HepG2 (cell line): ENCODE measurements around the gene PCIF1. TPM values are rescaled to one million over a fixed set of nuclear protein-coding genes. Genes with fewer than 3 reads are reported as not detected.

Source experiments
- ATF3 ChIP-seq: sonication (generic); formaldehyde crosslinking; IDR thresholded peaks from 2 replicates; pipeline ENCODE4 v1.4.0; 2020; ENCODE audit warnings: missing genetic modification reagents
- ETV6 ChIP-seq: sonication (generic); formaldehyde crosslinking; conservative IDR thresholded peaks from 2 replicates; pipeline ENCODE4 v1.4.0; 2020; ENCODE audit warnings: missing genetic modification reagents
- EZH2 ChIP-seq: conservative IDR thresholded peaks from 2 replicates; pipeline ENCODE4 v1.6.1; 2012; ENCODE audit warnings: mild to moderate bottlenecking, low read depth, low read length, moderate library complexity
- IRF2 ChIP-seq: IDR thresholded peaks from 2 replicates; pipeline ENCODE4 v1.6.1; 2018; ENCODE audit warnings: missing genetic modification reagents, missing compliant biosample characterization
- KDM4B ChIP-seq: sonication (generic); formaldehyde crosslinking; IDR thresholded peaks from 2 replicates; pipeline ENCODE4 v1.4.0; 2020; ENCODE audit warnings: missing genetic modification reagents
- SP2 ChIP-seq: sonication (generic); formaldehyde crosslinking; IDR thresholded peaks from 2 replicates; pipeline ENCODE4 v1.5.1; 2020; ENCODE audit warnings: mild to moderate bottlenecking, missing genetic modification reagents
- ZNF318 ChIP-seq: sonication (generic); formaldehyde crosslinking; IDR thresholded peaks from 2 replicates; pipeline ENCODE4 v1.4.0; 2020; ENCODE audit warnings: mild to moderate bottlenecking, missing genetic modification reagents
- ZNF513 ChIP-seq: sonication (generic); formaldehyde crosslinking; conservative IDR thresholded peaks from 2 replicates; pipeline ENCODE4 v1.5.0; 2020; ENCODE audit warnings: missing genetic modification reagents
- polyA plus RNA-seq, 8 experiments: library from polyadenylated mRNA; depleted of rRNA in 3 of 8; stranded (reverse) in 7 of 8; unstranded in 1 of 8; fragments of >200 nt; fragmentation: Illumina TruSeq in 4 of 8; extraction: Trizol in 4 of 8; gene quantifications; 2 replicates each; pipeline versions ENCODE4 v1.2.1 to v1.2.3, GENCODE V29; 2011 to 2016; ENCODE audit warnings: low read depth in 4 of 8, missing spikeins in 1 of 8, mixed read lengths in 1 of 8; ENCODE audit not compliant: insufficient read depth in 1 of 8
- total RNA-seq, 5 experiments: library from RNA; depleted of rRNA; stranded (reverse); fragments of >200 nt; fragmentation: Illumina TruSeq; extraction: Trizol; gene quantifications; 2 replicates each; pipeline ENCODE4 v1.2.3, GENCODE V29; 2016; ENCODE audit warnings: low read depth in 1 of 5
- TF ChIP-seq, protein P1 (sequence below): sonication (generic); formaldehyde crosslinking; IDR thresholded peaks from 2 replicates; pipeline ENCODE4 v1.4.0; 2020; ENCODE audit warnings: missing genetic modification reagents, low read depth, mild to moderate bottlenecking, borderline replicate concordance
- TF ChIP-seq, protein P2 (sequence below): sonication (generic); formaldehyde crosslinking; IDR thresholded peaks from 2 replicates; pipeline ENCODE4 v1.8.1; 2023; ENCODE audit warnings: mild to moderate bottlenecking, missing genetic modification reagents
- TF ChIP-seq, protein P3 (sequence below): sonication (generic); formaldehyde crosslinking; IDR thresholded peaks from 2 replicates; pipeline ENCODE4 v1.4.0; 2020; ENCODE audit warnings: missing genetic modification reagents

The PCIF1 gene
- total and polyA plus RNA-seq, 2 of the 13 experiments (the other 11 are each of a cell fraction or from before 2014, with no cell fraction given) = 20.9 to 24.4 TPM

- TF ChIP-seq ZNF318 (CRISPR knock-in tag) (no peak), KDM4B (CRISPR knock-in tag) (no peak), ETV6 (no peak), IRF2 (CRISPR knock-in tag) (no peak), ATF3 (CRISPR knock-in tag) (no peak), ZNF513 (CRISPR knock-in tag) (no peak), EZH2 (no peak), SP2 (CRISPR knock-in tag) (no peak)
- TF ChIP-seq, protein P1, sequence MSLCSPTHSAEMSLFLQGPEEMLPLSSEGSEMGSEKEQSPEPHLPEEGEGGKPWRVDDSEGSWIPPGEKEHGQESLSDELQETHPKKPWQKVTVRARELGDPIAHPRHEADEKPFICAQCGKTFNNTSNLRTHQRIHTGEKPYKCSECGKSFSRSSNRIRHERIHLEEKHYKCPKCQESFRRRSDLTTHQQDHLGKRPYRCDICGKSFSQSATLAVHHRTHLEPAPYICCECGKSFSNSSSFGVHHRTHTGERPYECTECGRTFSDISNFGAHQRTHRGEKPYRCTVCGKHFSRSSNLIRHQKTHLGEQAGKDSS (CRISPR knock-in tag) = 0 out of 2 replicates have a peak, but pooled peaks have one; percentile 73
- TF ChIP-seq, protein P2, sequence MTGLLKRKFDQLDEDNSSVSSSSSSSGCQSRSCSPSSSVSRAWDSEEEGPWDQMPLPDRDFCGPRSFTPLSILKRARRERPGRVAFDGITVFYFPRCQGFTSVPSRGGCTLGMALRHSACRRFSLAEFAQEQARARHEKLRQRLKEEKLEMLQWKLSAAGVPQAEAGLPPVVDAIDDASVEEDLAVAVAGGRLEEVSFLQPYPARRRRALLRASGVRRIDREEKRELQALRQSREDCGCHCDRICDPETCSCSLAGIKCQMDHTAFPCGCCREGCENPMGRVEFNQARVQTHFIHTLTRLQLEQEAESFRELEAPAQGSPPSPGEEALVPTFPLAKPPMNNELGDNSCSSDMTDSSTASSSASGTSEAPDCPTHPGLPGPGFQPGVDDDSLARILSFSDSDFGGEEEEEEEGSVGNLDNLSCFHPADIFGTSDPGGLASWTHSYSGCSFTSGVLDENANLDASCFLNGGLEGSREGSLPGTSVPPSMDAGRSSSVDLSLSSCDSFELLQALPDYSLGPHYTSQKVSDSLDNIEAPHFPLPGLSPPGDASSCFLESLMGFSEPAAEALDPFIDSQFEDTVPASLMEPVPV (CRISPR knock-in tag) = peak; percentile 70; the same call in 1 of the 2 replicates
- TF ChIP-seq, protein P3, sequence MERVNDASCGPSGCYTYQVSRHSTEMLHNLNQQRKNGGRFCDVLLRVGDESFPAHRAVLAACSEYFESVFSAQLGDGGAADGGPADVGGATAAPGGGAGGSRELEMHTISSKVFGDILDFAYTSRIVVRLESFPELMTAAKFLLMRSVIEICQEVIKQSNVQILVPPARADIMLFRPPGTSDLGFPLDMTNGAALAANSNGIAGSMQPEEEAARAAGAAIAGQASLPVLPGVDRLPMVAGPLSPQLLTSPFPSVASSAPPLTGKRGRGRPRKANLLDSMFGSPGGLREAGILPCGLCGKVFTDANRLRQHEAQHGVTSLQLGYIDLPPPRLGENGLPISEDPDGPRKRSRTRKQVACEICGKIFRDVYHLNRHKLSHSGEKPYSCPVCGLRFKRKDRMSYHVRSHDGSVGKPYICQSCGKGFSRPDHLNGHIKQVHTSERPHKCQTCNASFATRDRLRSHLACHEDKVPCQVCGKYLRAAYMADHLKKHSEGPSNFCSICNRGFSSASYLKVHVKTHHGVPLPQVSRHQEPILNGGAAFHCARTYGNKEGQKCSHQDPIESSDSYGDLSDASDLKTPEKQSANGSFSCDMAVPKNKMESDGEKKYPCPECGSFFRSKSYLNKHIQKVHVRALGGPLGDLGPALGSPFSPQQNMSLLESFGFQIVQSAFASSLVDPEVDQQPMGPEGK = peak; percentile 59
These were observed 22.8 kb upstream of the PCIF1 start, which contains the start of gene PLTP (continued) for GRCh38 chr20:45911486-45912343.
